ENCODE measurements around the gene NR1I2.

DNA sequence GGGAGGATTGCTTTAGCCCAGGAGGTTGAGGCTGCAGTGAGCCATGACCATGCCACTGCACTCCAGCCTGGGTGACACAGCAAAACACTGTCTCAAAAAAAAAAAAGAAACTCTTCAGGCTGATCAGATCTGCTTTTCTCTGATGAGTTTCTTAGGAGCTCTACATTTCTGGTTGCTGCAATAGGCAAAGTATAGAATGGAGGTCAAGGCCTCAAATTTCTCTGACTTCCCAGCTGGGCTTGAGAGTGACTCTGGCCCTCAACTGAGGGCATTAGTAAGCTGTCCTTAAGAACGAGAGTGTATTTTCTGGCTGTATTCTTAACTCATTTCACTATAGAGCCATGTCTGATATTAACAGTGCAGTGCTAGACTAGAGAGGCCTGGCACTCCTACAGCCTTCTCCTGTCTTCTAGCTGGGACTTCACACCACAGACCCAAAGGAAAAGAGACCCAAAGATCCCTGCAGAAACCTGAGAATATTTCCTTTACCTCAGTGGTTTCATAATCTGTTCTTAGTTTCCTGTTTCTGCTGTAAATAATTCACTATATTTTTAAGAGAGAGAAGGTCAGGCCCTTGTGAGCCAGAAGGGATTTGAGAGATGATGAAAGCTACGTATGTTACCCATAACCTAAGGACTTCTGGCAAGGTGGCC lies 2.0 kb upstream of the NR1I2 start:
- TF ChIP-seq POLR2A (IDR thresholded peaks at IDR 0.05; ENCODE audit: low read length), result no peak
- TF ChIP-seq GATA1 (IDR thresholded peaks at IDR 0.05; ENCODE audit: low read depth, low read length), result no peak
